K562 (cell line): ENCODE data around the gene CCL15. TPM values are rescaled to one million over a fixed set of nuclear protein-coding genes. Genes with fewer than 3 reads are reported as not detected.

Experiments
- ATAC-seq: fragments of 200-7000 bp; cut with Tn5 transposase; 3 replicates; pipeline ENCODE4 v1.9.1; 2020; ENCODE audit warnings: moderate library complexity
- BruUV-seq: library from RNA; stranded (reverse); fragments of 400-500 nt; replicated peaks from 2 replicates; lab custom pipeline; 2021; lab: Mats Ljungman, UMichigan
- CTCF ChIA-PET: fragments of 300-600 bp; formaldehyde crosslinking; extraction: SDS; loops from one replicate; lab custom pipeline; 2021; ENCODE audit warnings: low intra/inter-chr PET ratio; lab: Yijun Ruan, JAX
- POLR2A ChIA-PET: fragments of 300-600, 350-650 bp; sonication (Branson Sonifier 250); formaldehyde crosslinking; extraction: SDS; loops from one replicate; lab custom pipeline; 2021; ENCODE audit warnings: antibody characterized with exemption, inconsistent platforms; lab: Yijun Ruan, JAX
- DNase-seq, 4 experiments: peaks; one replicate each; pipeline versions ENCODE4 v3.0.0 to v3.0.0-alpha.2; 2011 to 2018; ENCODE audit warnings: low spot score in 3 of 4, mixed read lengths in 3 of 4; ENCODE audit errors: extremely low read depth in 1 of 4
- FAIRE-seq: peaks from 2 replicates; lab custom pipeline; 2011; peaks lifted over from hg19 to GRCh38; lab: Jason Lieb, UNC
- H2AFZ ChIP-seq: 2 replicates; pipeline ENCODE4 v1.6.0; 2011; ENCODE audit warnings: low read depth, low read length, control low read depth, inconsistent platforms
- H3K27ac ChIP-seq: fragments of 200-600 bp; 3 replicates; pipeline ENCODE4 v1.8.0; 2011; ENCODE audit warnings: low read depth, mild to moderate bottlenecking, control low read depth, inconsistent platforms, low read length, moderate library complexity, mixed read lengths; ENCODE audit errors: extremely low read depth
- H3K27me3 ChIP-seq, 2 experiments: fragments of 300-600 bp in 1 of 2; 2 replicates in 1 of 2; 3 replicates in 1 of 2; pipeline versions ENCODE4 v1.6.0 to v1.8.0; 2011; ENCODE audit warnings: inconsistent platforms in 2 of 2, low read length in 2 of 2, mild to moderate bottlenecking in 1 of 2, mixed read lengths in 1 of 2, moderate library complexity in 1 of 2; ENCODE audit not compliant: control insufficient read depth in 2 of 2, insufficient read depth in 2 of 2
- H3K36me3 ChIP-seq: fragments of 300-600 bp; 3 replicates; pipeline ENCODE4 v1.8.0; 2011; ENCODE audit warnings: mild to moderate bottlenecking, low read length, inconsistent platforms; ENCODE audit not compliant: control insufficient read depth, insufficient read depth
- H3K4me1 ChIP-seq, 2 experiments: fragments of 200-600 bp in 1 of 2; replicated peaks in 1 of 2; 2 replicates in 1 of 2; 3 replicates in 1 of 2; pipeline versions ENCODE4 v1.5.1 to v1.8.0; 2011; ENCODE audit warnings: inconsistent platforms in 2 of 2, low read length in 2 of 2, mild to moderate bottlenecking in 1 of 2, mixed read lengths in 1 of 2, moderate library complexity in 1 of 2; ENCODE audit not compliant: control insufficient read depth in 2 of 2, insufficient read depth in 2 of 2
- H3K4me2 ChIP-seq: 2 replicates; pipeline ENCODE4 v1.6.1; 2011; ENCODE audit warnings: low read length, control low read depth, inconsistent platforms, mixed read lengths; ENCODE audit not compliant: insufficient read depth
- H3K4me3 ChIP-seq: fragments of 200-600 bp; sonication (generic), shearing (Covaris generic); 2 replicates; pipeline ENCODE4 v1.5.1; 2016; ENCODE audit warnings: control low read depth, inconsistent platforms
- H3K79me2 ChIP-seq: fragments of 200-600 bp; 3 replicates; pipeline ENCODE4 v1.8.0; 2011; ENCODE audit warnings: low read length, inconsistent platforms; ENCODE audit not compliant: control insufficient read depth, insufficient read depth
- H3K9ac ChIP-seq, 2 experiments: 2 replicates each; pipeline versions ENCODE4 v1.6.0 to v1.6.1; 2011; ENCODE audit warnings: low read depth in 2 of 2, low read length in 2 of 2, control low read depth in 1 of 2, inconsistent platforms in 1 of 2, mild to moderate bottlenecking in 1 of 2, mixed read lengths in 1 of 2; ENCODE audit not compliant: insufficient read depth in 1 of 2
- H3K9me1 ChIP-seq: one replicate; pipeline ENCODE4 v1.6.0; 2011; ENCODE audit warnings: inconsistent platforms, mild to moderate bottlenecking, low read length, moderate library complexity; ENCODE audit not compliant: control insufficient read depth, insufficient read depth
- H3K9me3 ChIP-seq: replicated peaks from 2 replicates; pipeline ENCODE4 v1.5.1; 2011; ENCODE audit warnings: low read depth, low read length, inconsistent platforms; ENCODE audit not compliant: control insufficient read depth, insufficient read depth
- H4K20me1 ChIP-seq: replicated peaks from 2 replicates; pipeline ENCODE4 v1.6.1; 2011; ENCODE audit warnings: low read length, inconsistent platforms, mixed read lengths; ENCODE audit not compliant: control insufficient read depth, insufficient read depth
- ARHGAP35 ChIP-seq: fragments of 450-650 bp; IDR thresholded peaks from 2 replicates; pipeline ENCODE4 v1.6.1; 2018; ENCODE audit not compliant: partially characterized antibody
- BACH1 ChIP-seq: fragments of 200-800 bp; sonication (Bioruptor generic); IDR thresholded peaks from 2 replicates; pipeline ENCODE4 v1.6.1; 2016; ENCODE audit warnings: missing genetic modification characterization, missing compliant biosample characterization
- CCAR2 ChIP-seq: fragments of 200-400 bp; formaldehyde crosslinking; IDR thresholded peaks from 2 replicates; pipeline ENCODE4 v1.6.1; 2017; ENCODE audit warnings: mild to moderate bottlenecking, low read depth, low read length
- CHD2 ChIP-seq: IDR thresholded peaks from 2 replicates; pipeline ENCODE4 v1.6.1; 2011; ENCODE audit warnings: low read depth, low read length
- CSDE1 ChIP-seq, 2 experiments: fragments of 450-650 bp; IDR thresholded peaks; 2 replicates each; pipeline ENCODE4 v1.6.1; 2016; ENCODE audit warnings: mild to moderate bottlenecking in 1 of 2
- ETS2 ChIP-seq: IDR thresholded peaks from 2 replicates; pipeline ENCODE4 v1.6.1; 2016; ENCODE audit warnings: borderline replicate concordance, missing genetic modification characterization, mild to moderate bottlenecking, moderate library complexity, missing compliant biosample characterization; ENCODE audit not compliant: poor library complexity, severe bottlenecking
- EWSR1 ChIP-seq: fragments of 450-650 bp; IDR thresholded peaks from 2 replicates; pipeline ENCODE4 v1.6.1; 2018; ENCODE audit warnings: borderline replicate concordance, mild to moderate bottlenecking, low read depth, moderate library complexity; ENCODE audit not compliant: partially characterized antibody
- FOXJ3 ChIP-seq: sonication (generic); formaldehyde crosslinking; IDR thresholded peaks from 2 replicates; pipeline ENCODE4 v1.4.0; 2020; ENCODE audit warnings: mild to moderate bottlenecking, missing genetic modification reagents
- HDAC1 ChIP-seq, 2 experiments: fragments of 450-650 bp; IDR thresholded peaks; 2 replicates each; pipeline ENCODE4 v1.6.1; 2016 to 2017; ENCODE audit warnings: inconsistent platforms in 1 of 2, mild to moderate bottlenecking in 1 of 2, moderate library complexity in 1 of 2
- HDAC2 ChIP-seq: fragments of 450-650 bp; IDR thresholded peaks from 2 replicates; pipeline ENCODE4 v1.6.1; 2016; ENCODE audit warnings: mild to moderate bottlenecking
- HSF4 ChIP-seq: fragments of 250-450 bp; sonication (Bioruptor Pico); IDR thresholded peaks from 2 replicates; pipeline ENCODE4 v2.1.2; 2022; ENCODE audit warnings: mild to moderate bottlenecking, moderate library complexity, borderline replicate concordance
- IRF2 ChIP-seq: sonication (generic); formaldehyde crosslinking; IDR thresholded peaks from 2 replicates; pipeline ENCODE4 v1.8.1; 2022; ENCODE audit warnings: mild to moderate bottlenecking, missing genetic modification reagents
- POLR2B ChIP-seq: fragments of 450-650 bp; IDR thresholded peaks from 2 replicates; pipeline ENCODE4 v1.6.1; 2018; ENCODE audit warnings: low read depth; ENCODE audit not compliant: partially characterized antibody
- PREB ChIP-seq: sonication (generic); formaldehyde crosslinking; IDR thresholded peaks from 2 replicates; pipeline ENCODE4 v1.8.1; 2023; ENCODE audit warnings: mild to moderate bottlenecking, missing genetic modification reagents
- YBX1 ChIP-seq: fragments of 450-650 bp; IDR thresholded peaks from 2 replicates; pipeline ENCODE4 v1.7.1; 2016; ENCODE audit warnings: mild to moderate bottlenecking
- ZBTB34 ChIP-seq: fragments of 250-450 bp; sonication (Bioruptor Pico); IDR thresholded peaks from 2 replicates; pipeline ENCODE4 v1.8.0; 2021; ENCODE audit warnings: mild to moderate bottlenecking, moderate library complexity
- ZNF609 ChIP-seq: sonication (generic); formaldehyde crosslinking; IDR thresholded peaks from 2 replicates; pipeline ENCODE4 v1.8.1; 2023; ENCODE audit warnings: missing genetic modification reagents, mild to moderate bottlenecking, borderline replicate concordance
- WGBS: fragments of 100-300 bp; shearing (Covaris generic); methylation state at CpG from one replicate; pipeline ENCODE4 v1.1.6; 2016; ENCODE audit warnings: low coverage, mixed read lengths; ENCODE audit not compliant: insufficient coverage; ENCODE audit errors: missing lambda C conversion rate; 5-methylcytosine and 5-hydroxymethylcytosine counted together
- in situ Hi-C: fragments of 300-500 bp; cut with MboI; formaldehyde crosslinking; loops from 4 replicates; pipeline ENCODE4 v1.15.0; 2018; ENCODE audit warnings: inconsistent platforms, mixed read lengths
- intact Hi-C: fragments of 100-400 bp; cut with micrococcal nuclease; formaldehyde crosslinking; loops from 2 replicates; pipeline ENCODE4 v1.14.2; 2022
- polyA plus RNA-seq, 8 experiments: library from polyadenylated mRNA; depleted of rRNA in 4 of 8; stranded (reverse) in 5 of 8; unstranded in 3 of 8; fragments of >200 nt; fragmentation: Nextera tagmentation in 2 of 8; fragmentation: Illumina TruSeq in 1 of 8; extraction: Ambion mirVana in 2 of 8; extraction: Trizol in 1 of 8; gene quantifications; 2 replicates each; pipeline versions ENCODE4 v1.2.1 to v1.2.3, GENCODE V29; 2011 to 2014; ENCODE audit warnings: inconsistent platforms in 1 of 8, missing spikeins in 1 of 8
- total RNA-seq, 7 experiments: library from RNA; depleted of rRNA in 6 of 7; stranded (reverse); fragments of >200 nt in 6 of 7; fragmentation: Illumina TruSeq in 2 of 7; extraction: Trizol in 2 of 7; gene quantifications; 2 replicates each; pipeline versions ENCODE4 v1.2.1 to v1.2.3, GENCODE V29; 2011 to 2021; ENCODE audit warnings: low replicate concordance in 1 of 7

The CCL15 gene
- total and polyA plus RNA-seq, 9 of the 15 experiments (the other 6 are each of a cell fraction or from before 2014, with no cell fraction given) = not detected

- no peaks in the 10 kb centered on the region for H3K9me1 ChIP-seq
- no peak overlapping the region for H3K4me2 ChIP-seq
- H3K79me2 ChIP-seq = no peaks in the 10 kb centered on the region
- no peak overlapping the region for H3K4me3 ChIP-seq
- H3K27ac ChIP-seq = no peak overlapping the region
- FAIRE-seq = no peak
- in situ Hi-C loops (loop anchor here (5.0 to 25.0 kb wide), 2 partner anchors 165 to 515 kb away; partner anchors contain the start of gene ZNHIT3), intact Hi-C loops (no loop called here)
- no peaks in the 10 kb centered on the region for H3K9me3 ChIP-seq
- 7% methylated on average over 6 of the region's 6 CpGs for WGBS
- H4K20me1 ChIP-seq = no peaks in the 10 kb centered on the region
- H3K9ac ChIP-seq = no peak overlapping the region
- DNase-seq = no peak
- no peaks in the 10 kb centered on the region for H3K36me3 ChIP-seq
- CTCF ChIA-PET = interaction anchor here (1.5 kb wide), 1 partner anchor 176 kb away, joined by 3 read pairs; no protein-coding TSS in a partner anchor
- no peaks in the 10 kb centered on the region for H3K4me1 ChIP-seq
- POLR2A ChIA-PET = interaction anchor here (1.2 kb wide), 1 partner anchor 87 kb away, joined by 3 read pairs; no protein-coding TSS in a partner anchor
- BruUV-seq = no TSS peak
- H2AFZ ChIP-seq = no peak overlapping the region
- H3K27me3 ChIP-seq = peaks cover 2 to 7% of the 10 kb centered on the region in 2 experiments; a peak in 3 of 5 replicates
- ATAC-seq = no peak
- TF ChIP-seq CHD2 (no peak), ETS2 (tag) (no peak), ZBTB34 (CRISPR knock-in tag) (no peak), BACH1 (tag) (no peak), HSF4 (CRISPR knock-in tag) (no peak), FOXJ3 (no peak), HDAC2 (no peak), YBX1 (no peak), ARHGAP35 (no peak), HDAC1 (IDR thresholded peaks at IDR 0.05) (no peak), POLR2B (no peak), CSDE1 (IDR thresholded peaks at IDR 0.05) (no peak), CCAR2 (no peak), EWSR1 (no peak), PREB (CRISPR knock-in tag) (no peak), ZNF609 (CRISPR knock-in tag) (no peak), IRF2 (CRISPR knock-in tag) (no peak)
- TF ChIP-seq, all 486 proteins: peak for 0
Observed at GRCh38 chr17:35972535-35972934, 28.8 kb downstream of the CCL15 start.
